ENCODE measurements around the gene LIN9.

Gene LIN9

DNA sequence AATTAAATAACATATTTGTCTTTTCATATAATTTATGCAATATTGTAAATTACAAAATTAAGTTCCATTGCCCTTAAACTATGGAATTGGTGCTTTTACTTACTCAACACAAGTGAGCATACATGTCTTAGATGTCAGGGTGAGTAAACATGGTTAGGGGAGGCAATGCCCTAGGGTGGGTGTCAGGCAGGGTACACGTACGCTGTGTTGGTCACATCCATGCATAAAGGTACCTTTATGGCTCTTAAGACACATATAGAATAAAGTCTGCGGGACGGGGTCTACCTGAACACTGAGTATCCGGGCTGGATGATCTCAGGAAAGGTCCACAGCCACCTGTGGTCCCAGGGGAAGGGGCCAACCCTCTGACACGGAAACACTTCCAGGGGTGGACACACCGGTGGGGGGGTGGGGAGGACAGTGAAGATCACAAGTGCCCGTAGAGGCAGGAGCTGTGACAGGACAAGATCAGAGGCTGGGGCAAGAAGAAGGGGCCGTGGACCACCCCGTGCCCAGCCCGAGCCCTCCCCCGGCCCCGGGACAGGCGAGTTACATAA is 720 bp downstream of the LIN9 start:
- H2BK120ac ChIP-seq (ENCODE audit: insufficient read depth, low read length, poor library complexity): peak overlapping the region; percentile 100
- H2BK5ac ChIP-seq (ENCODE audit: low read depth, low read length, poor library complexity): peak overlapping the region; percentile 99
- peak overlapping the region; percentile 97 for H3K4me3 ChIP-seq (ENCODE audit: low read depth, low read length)
- no peaks in the 10 kb centered on the region for H3K36me3 ChIP-seq (ENCODE audit: control insufficient read depth in 1 of 2, insufficient read depth in 2 of 2, low read length in 2 of 2)
- H3K27me3 ChIP-seq (ENCODE audit: insufficient read depth, low read length): no peaks in the 10 kb centered on the region
- H4K91ac ChIP-seq (ENCODE audit: low read depth, low read length): peak overlapping the region; percentile 100
- peak overlapping the region; percentile 100 for H4K8ac ChIP-seq (ENCODE audit: low read depth, low read length)
- H3K23ac ChIP-seq (ENCODE audit: low read length): no peak overlapping the region
- peaks cover 5 to 6% of the 10 kb centered on the region in 2 experiments for H3K4me1 ChIP-seq (ENCODE audit: control insufficient read depth in 1 of 2, insufficient read depth in 2 of 2, low read length in 2 of 2)
- peaks cover 18% of the 10 kb centered on the region for H3K79me1 ChIP-seq (ENCODE audit: low read length)
- DNase-seq: no peak
- H2BK12ac ChIP-seq (ENCODE audit: low read length): peak overlapping the region; percentile 90
- no peaks in the 10 kb centered on the region for H3K9me3 ChIP-seq (ENCODE audit: insufficient read depth, low read depth, low read length)
- H4K12ac ChIP-seq (ENCODE audit: low read depth, low read length): peak overlapping the region; percentile 100
- peak overlapping the region; percentile 99 for H2AK5ac ChIP-seq (ENCODE audit: low read length)
- peak overlapping the region; percentile 100 for H3K14ac ChIP-seq (ENCODE audit: low read length)
- WGBS (ENCODE audit: extremely low coverage, insufficient coverage, insufficient read length): no CpG with 5 or more reads among the region's 14 CpGs
- peak overlapping the region; percentile 99 for H3K4ac ChIP-seq (ENCODE audit: low read depth, low read length)
- peak overlapping the region; percentile 100 for H3K18ac ChIP-seq (ENCODE audit: low read length)
- H2AFZ ChIP-seq (ENCODE audit: insufficient read depth, low read length, poor library complexity): peak overlapping the region; percentile 99
- H3K79me2 ChIP-seq (ENCODE audit: control insufficient read depth, insufficient read depth, low read length, poor library complexity): peaks cover 14% of the 10 kb centered on the region
- peak overlapping the region; percentile 100 for H3K9ac ChIP-seq (ENCODE audit: low read length)
- peak overlapping the region; percentile 96 for H3K27ac ChIP-seq (ENCODE audit: low read depth, low read length)
- peak overlapping the region; percentile 70 for H3K4me2 ChIP-seq (ENCODE audit: low read length)

DNA sequence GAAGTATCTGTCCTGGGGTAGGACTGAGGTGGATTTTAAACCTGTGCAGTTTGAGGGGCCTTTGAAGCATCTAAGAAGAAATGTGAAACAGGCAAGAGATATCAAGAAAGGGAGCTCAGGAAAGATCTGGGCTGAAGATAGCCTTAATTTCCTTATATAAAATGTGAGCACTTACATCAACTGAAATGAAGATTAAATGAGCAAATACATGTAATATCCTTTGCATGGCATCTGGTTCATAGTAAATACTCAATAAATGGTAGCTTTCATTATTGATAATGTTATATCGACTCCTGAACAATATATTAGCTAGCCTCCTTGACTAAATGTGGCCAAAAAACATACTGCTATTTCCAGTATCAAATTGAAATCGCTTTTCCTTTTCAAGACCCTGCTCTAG is 2.5 kb downstream of the LIN9 start:
- Histone ChIP-seq H3K9ac (ENCODE audit: low read length) (no peak overlapping the region), H3K4me1 (ENCODE audit: control insufficient read depth in 1 of 2, insufficient read depth in 2 of 2, low read length in 2 of 2) (peaks cover 5 to 6% of the 10 kb centered on the region in 2 experiments), H3K27me3 (ENCODE audit: insufficient read depth, low read length) (no peaks in the 10 kb centered on the region), H2AK5ac (ENCODE audit: low read length) (no peak overlapping the region), H3K18ac (ENCODE audit: low read length) (no peak overlapping the region), H3K14ac (ENCODE audit: low read length) (no peak overlapping the region), H3K4me2 (ENCODE audit: low read length) (no peak overlapping the region), H3K9me3 (ENCODE audit: insufficient read depth, low read depth, low read length) (no peaks in the 10 kb centered on the region), H3K79me1 (ENCODE audit: low read length) (peaks cover 18% of the 10 kb centered on the region), H2AFZ (ENCODE audit: insufficient read depth, low read length, poor library complexity) (no peak overlapping the region), H2BK5ac (ENCODE audit: low read depth, low read length, poor library complexity) (no peak overlapping the region), H3K4ac (ENCODE audit: low read depth, low read length) (peak overlapping the region; percentile 31), H4K8ac (ENCODE audit: low read depth, low read length) (no peak overlapping the region), H4K12ac (ENCODE audit: low read depth, low read length) (no peak overlapping the region), H3K23ac (ENCODE audit: low read length) (no peak overlapping the region), H3K36me3 (ENCODE audit: control insufficient read depth in 1 of 2, insufficient read depth in 2 of 2, low read length in 2 of 2) (no peaks in the 10 kb centered on the region), H3K4me3 (ENCODE audit: low read depth, low read length) (no peak overlapping the region), H3K79me2 (ENCODE audit: control insufficient read depth, insufficient read depth, low read length, poor library complexity) (peaks cover 14% of the 10 kb centered on the region), H4K91ac (ENCODE audit: low read depth, low read length) (no peak overlapping the region), H3K27ac (ENCODE audit: low read depth, low read length) (no peak overlapping the region), H2BK120ac (ENCODE audit: insufficient read depth, low read length, poor library complexity) (peak overlapping the region; percentile 15), H2BK12ac (ENCODE audit: low read length) (no peak overlapping the region)
- WGBS (ENCODE audit: extremely low coverage, insufficient coverage, insufficient read length): no CpG with 5 or more reads among the region's 2 CpGs
- DNase-seq: no peak

DNA sequence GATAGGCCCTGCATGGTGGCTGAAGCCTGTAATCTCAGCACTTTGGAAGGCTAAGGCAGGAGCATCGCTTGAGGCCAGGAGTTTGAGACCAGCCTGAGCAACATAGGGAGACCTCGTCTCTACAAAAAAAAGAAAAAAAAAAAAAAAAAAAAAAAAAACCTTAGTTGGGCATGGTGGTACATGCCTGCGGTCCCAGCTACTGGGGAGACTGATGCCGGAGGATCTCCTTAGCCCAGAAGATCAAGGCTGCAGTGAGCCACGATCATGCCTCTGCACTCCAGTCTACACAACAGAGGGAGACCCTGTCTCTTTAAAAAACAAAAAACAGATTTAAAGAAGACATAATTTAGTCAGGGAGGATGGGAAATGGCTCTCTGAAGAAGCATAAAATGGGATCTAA is 3.8 kb downstream of the LIN9 start:
- Histone ChIP-seq H3K9ac (ENCODE audit: low read length) (no peak overlapping the region), H3K18ac (ENCODE audit: low read length) (no peak overlapping the region), H3K4me2 (ENCODE audit: low read length) (no peak overlapping the region), H4K8ac (ENCODE audit: low read depth, low read length) (no peak overlapping the region), H3K27ac (ENCODE audit: low read depth, low read length) (no peak overlapping the region), H2BK120ac (ENCODE audit: insufficient read depth, low read length, poor library complexity) (no peak overlapping the region), H2BK12ac (ENCODE audit: low read length) (no peak overlapping the region), H3K4me1 (ENCODE audit: control insufficient read depth in 1 of 2, insufficient read depth in 2 of 2, low read length in 2 of 2) (peaks cover 2 to 4% of the 10 kb centered on the region in 2 experiments), H3K4me3 (ENCODE audit: low read depth, low read length) (no peak overlapping the region), H2BK5ac (ENCODE audit: low read depth, low read length, poor library complexity) (no peak overlapping the region), H3K14ac (ENCODE audit: low read length) (no peak overlapping the region), H3K23ac (ENCODE audit: low read length) (no peak overlapping the region), H2AK5ac (ENCODE audit: low read length) (no peak overlapping the region), H3K4ac (ENCODE audit: low read depth, low read length) (peak overlapping the region; percentile 35), H3K27me3 (ENCODE audit: insufficient read depth, low read length) (no peaks in the 10 kb centered on the region), H4K12ac (ENCODE audit: low read depth, low read length) (no peak overlapping the region), H3K9me3 (ENCODE audit: insufficient read depth, low read depth, low read length) (no peaks in the 10 kb centered on the region), H4K91ac (ENCODE audit: low read depth, low read length) (no peak overlapping the region), H3K79me1 (ENCODE audit: low read length) (peaks cover 16% of the 10 kb centered on the region), H2AFZ (ENCODE audit: insufficient read depth, low read length, poor library complexity) (no peak overlapping the region), H3K36me3 (ENCODE audit: control insufficient read depth in 1 of 2, insufficient read depth in 2 of 2, low read length in 2 of 2) (peaks cover 3 to 4% of the 10 kb centered on the region in 2 experiments), H3K79me2 (ENCODE audit: control insufficient read depth, insufficient read depth, low read length, poor library complexity) (peaks cover 14% of the 10 kb centered on the region)
- DNase-seq: no peak
- WGBS (ENCODE audit: extremely low coverage, insufficient coverage, insufficient read length): no CpG with 5 or more reads among the region's 5 CpGs

DNA sequence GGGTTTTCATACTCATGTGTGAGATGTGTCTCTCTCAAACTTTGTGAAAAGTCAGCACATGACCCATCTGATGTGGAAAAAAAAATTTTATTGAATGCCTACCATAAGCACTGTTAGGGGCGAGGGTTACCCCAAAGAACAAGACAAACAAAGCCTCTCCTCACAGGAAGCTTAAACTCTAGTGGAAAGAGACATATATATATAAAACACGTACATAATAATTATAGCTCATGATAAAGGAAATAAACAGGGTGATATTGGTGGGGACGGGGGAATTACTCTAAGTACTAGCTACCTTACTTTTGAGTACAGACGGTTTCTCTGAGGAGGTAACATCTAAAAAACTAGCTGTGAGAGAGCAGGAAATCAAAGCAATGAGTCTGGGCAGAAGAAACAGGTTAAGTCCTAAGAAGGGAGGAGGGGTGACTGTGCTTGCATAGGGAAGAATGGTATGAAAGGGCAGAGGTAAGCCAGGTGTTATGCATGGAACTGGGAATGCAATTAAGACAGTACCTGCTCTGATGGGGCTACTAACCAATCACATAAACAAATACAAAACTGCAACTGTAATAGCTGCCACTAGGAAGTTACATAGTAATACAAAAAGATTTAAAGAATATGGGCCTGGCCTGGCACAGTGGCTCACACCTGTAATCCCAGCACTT is 4.5 kb downstream of the LIN9 start:
- peak overlapping the region; percentile 41 for H3K4ac ChIP-seq (ENCODE audit: low read depth, low read length)
- H3K14ac ChIP-seq (ENCODE audit: low read length): no peak overlapping the region
- peaks cover 0 to 2% of the 10 kb centered on the region in 2 experiments for H3K4me1 ChIP-seq (ENCODE audit: control insufficient read depth in 1 of 2, insufficient read depth in 2 of 2, low read length in 2 of 2)
- H3K79me2 ChIP-seq (ENCODE audit: control insufficient read depth, insufficient read depth, low read length, poor library complexity): peaks cover 11% of the 10 kb centered on the region
- no peak overlapping the region for H2BK120ac ChIP-seq (ENCODE audit: insufficient read depth, low read length, poor library complexity)
- no CpG with 5 or more reads among the region's 4 CpGs for WGBS (ENCODE audit: extremely low coverage, insufficient coverage, insufficient read length)
- H4K8ac ChIP-seq (ENCODE audit: low read depth, low read length): no peak overlapping the region
- H3K36me3 ChIP-seq (ENCODE audit: control insufficient read depth in 1 of 2, insufficient read depth in 2 of 2, low read length in 2 of 2): peaks cover 5 to 6% of the 10 kb centered on the region in 2 experiments
- H3K9me3 ChIP-seq (ENCODE audit: insufficient read depth, low read depth, low read length): no peaks in the 10 kb centered on the region
- peak in 1 of 2 donors; percentile 21 for DNase-seq
- H2AK5ac ChIP-seq (ENCODE audit: low read length): no peak overlapping the region
- H3K18ac ChIP-seq (ENCODE audit: low read length): no peak overlapping the region
- H3K23ac ChIP-seq (ENCODE audit: low read length): no peak overlapping the region
- no peak overlapping the region for H2BK12ac ChIP-seq (ENCODE audit: low read length)
- H3K4me2 ChIP-seq (ENCODE audit: low read length): no peak overlapping the region
- no peak overlapping the region for H3K9ac ChIP-seq (ENCODE audit: low read length)
- peaks cover 11% of the 10 kb centered on the region for H3K79me1 ChIP-seq (ENCODE audit: low read length)
- no peak overlapping the region for H4K91ac ChIP-seq (ENCODE audit: low read depth, low read length)
- no peak overlapping the region for H4K12ac ChIP-seq (ENCODE audit: low read depth, low read length)
- H2BK5ac ChIP-seq (ENCODE audit: low read depth, low read length, poor library complexity): no peak overlapping the region
- no peak overlapping the region for H3K27ac ChIP-seq (ENCODE audit: low read depth, low read length)
- no peak overlapping the region for H2AFZ ChIP-seq (ENCODE audit: insufficient read depth, low read length, poor library complexity)
- no peaks in the 10 kb centered on the region for H3K27me3 ChIP-seq (ENCODE audit: insufficient read depth, low read length)
- no peak overlapping the region for H3K4me3 ChIP-seq (ENCODE audit: low read depth, low read length)

Data from trophoblast cell (in vitro differentiated cells and primary cell).